ENCODE results near the gene HPD. TPM values are rescaled to one million over a fixed set of nuclear protein-coding genes. Genes with fewer than 3 reads are reported as not detected.
A peak's percentile ranks its signal among the peaks of the same experiment; 100 is the strongest.

The HPD gene
- polyA plus RNA-seq, 1 of the 3 experiments (the other 2 are of a cell fraction) = 1.9 TPM

GRCh38 chr12:121797937-121798786 is 60.5 kb downstream of the HPD start (continued):
- TF ChIP-seq CTCF (IDR thresholded peaks at IDR 0.05) = no peak
- TF ChIP-seq ZBTB33 (IDR thresholded peaks at IDR 0.05; ENCODE audit: borderline replicate concordance, low read depth) = no peak
- TF ChIP-seq IRF3 (IDR thresholded peaks at IDR 0.05; ENCODE audit: low read depth, low read length) = no peak
- peak; percentile 41; the same call in 1 of the 2 replicates for TF ChIP-seq USF2 (IDR thresholded peaks at IDR 0.05; ENCODE audit: borderline replicate concordance, low read depth, low read length)

- Histone ChIP-seq H2AFZ (ENCODE audit: low read depth) (no peak overlapping the region), H3F3A (replicated peaks; ENCODE audit: insufficient read depth) (peaks cover 53% of the 10 kb centered on the region), H3K4me2 (peak overlapping the region; percentile 86), H3K79me2 (ENCODE audit: insufficient read depth) (peaks cover 58% of the 10 kb centered on the region), H3K27ac (ENCODE audit: low read depth in 2 of 2, low read length in 1 of 2) (peak overlapping the region; percentile 98 to 99), H3K27me3 (ENCODE audit: insufficient read depth) (no peaks in the 10 kb centered on the region), H3K9me3 (no peaks in the 10 kb centered on the region), H3K9ac (peak overlapping the region; percentile 60; the same call in 1 of the 2 replicates), H3K36me3 (replicated peaks in 1 of 2; ENCODE audit: control insufficient read depth in 1 of 2, insufficient read depth in 2 of 2, low read length in 1 of 2) (peaks cover 8 to 11% of the 10 kb centered on the region in 2 experiments), H3K4me1 (ENCODE audit: control insufficient read depth in 1 of 2, insufficient read depth in 2 of 2, low read depth in 1 of 2, low read length in 1 of 2) (peaks cover 40 to 67% of the 10 kb centered on the region in 2 experiments), H3K4me3 (ENCODE audit: low read depth in 2 of 2, low read length in 1 of 2) (peak overlapping the region; percentile 34 to 53), H3K9me2 (no peaks in the 10 kb centered on the region), H4K20me1 (ENCODE audit: insufficient read depth) (no peaks in the 10 kb centered on the region; the same call in 1 of the 2 replicates)
- ChIA-PET POLR2A (interaction anchor here (0.6 to 7.0 kb wide), 6 partner anchors 10 to 516 kb away, joined by 3 to 79 read pairs (median 16); partner anchors contain the start of genes PSMD9 and TMEM120B), CTCF (interaction anchor here (0.6 to 16.0 kb wide), 13 partner anchors 12 to 480 kb away, joined by 3 to 675 read pairs (median 6); partner anchors contain the start of genes PSMD9 and SETD1B)
- 23% methylated on average over 37 of the region's 39 CpGs for WGBS (ENCODE audit: low lambda C conversion rate)
- DNase-seq = peak; percentile 82
- TF ChIP-seq CHD2 (IDR thresholded peaks at IDR 0.05; ENCODE audit: low read length, partially characterized antibody) = peak; percentile 40
- TF ChIP-seq GABPA (IDR thresholded peaks at IDR 0.05; ENCODE audit: low read depth) = peak; percentile 78
- TF ChIP-seq SMC3 (IDR thresholded peaks at IDR 0.05; ENCODE audit: low read depth, low read length) = 0 out of 2 replicates have a peak, but pooled peaks have one; percentile 16
- TF ChIP-seq USF1 (IDR thresholded peaks at IDR 0.05; ENCODE audit: borderline replicate concordance, low read depth) = no peak
- TF ChIP-seq TCF12 (IDR thresholded peaks at IDR 0.05) = 0 out of 2 replicates have a peak, but pooled peaks have one; percentile 10
- TF ChIP-seq SIN3A (IDR thresholded peaks at IDR 0.05; ENCODE audit: borderline replicate concordance, low read depth, low read length) = 0 out of 2 replicates have a peak, but pooled peaks have one; percentile 19
- 0 out of 2 replicates have a peak, but pooled peaks have one; percentile 20 for TF ChIP-seq FOXJ3 (CRISPR knock-in tag; IDR thresholded peaks at IDR 0.05)
- TF ChIP-seq POLR2AphosphoS5 (IDR thresholded peaks at IDR 0.05; ENCODE audit: low read depth, low read length) = peak; percentile 67
- TF ChIP-seq REST (IDR thresholded peaks at IDR 0.05; ENCODE audit: low read depth, low read length) = no peak
- TF ChIP-seq NFIC (IDR thresholded peaks at IDR 0.05; ENCODE audit: borderline replicate concordance) = peak; percentile 54; the same call in 1 of the 2 replicates
- TF ChIP-seq RFX5 (IDR thresholded peaks at IDR 0.05; ENCODE audit: low read length) = 0 out of 2 replicates have a peak, but pooled peaks have one; percentile 60
These were observed 61.6 kb downstream of the HPD start for GRCh38 chr12:121796855-121797751.
